HEK293 (cell line): ENCODE results near the gene SKAP1.

Experiments
- CTCF ChIA-PET: fragments of 350-600 bp; formaldehyde crosslinking; extraction: SDS; loops from one replicate; lab custom pipeline; 2021; ENCODE audit warnings: antibody characterized with exemption; lab: Yijun Ruan, JAX
- POLR2A ChIA-PET: fragments of 300-600 bp; formaldehyde crosslinking; extraction: SDS; loops from one replicate; lab custom pipeline; 2020; ENCODE audit warnings: antibody characterized with exemption, inconsistent platforms; lab: Yijun Ruan, JAX
- H3K27ac ChIP-seq: fragments of 200-500 bp; sonication (Bioruptor generic); 2 replicates; pipeline ENCODE4 v1.5.1; 2014; ENCODE audit warnings: low read depth, low read length, control low read depth, inconsistent platforms; ENCODE audit errors: extremely low read depth
- H3K36me3 ChIP-seq, 2 experiments: fragments of 200-500 bp in 1 of 2; sonication (Bioruptor generic) in 1 of 2; 1 replicate in 1 of 2; 2 replicates in 1 of 2; pipeline ENCODE4 v1.5.1; 2014 to 2017; ENCODE audit warnings: inconsistent platforms in 2 of 2, low read length in 2 of 2; ENCODE audit not compliant: control insufficient read depth in 2 of 2, insufficient read depth in 1 of 2
- H3K4me1 ChIP-seq: fragments of 200-500 bp; sonication (Bioruptor generic); 2 replicates; pipeline ENCODE4 v1.5.1; 2014; ENCODE audit warnings: mild to moderate bottlenecking, low read length, inconsistent platforms; ENCODE audit not compliant: control insufficient read depth, insufficient read depth
- H3K4me3 ChIP-seq: 2 replicates; pipeline ENCODE4 v1.5.1; 2011; ENCODE audit warnings: low read depth, mild to moderate bottlenecking, control low read depth, low read length, moderate library complexity
- H3K9me3 ChIP-seq: fragments of 200-500 bp; sonication (Bioruptor generic); 2 replicates; pipeline ENCODE4 v1.5.1; 2014; ENCODE audit warnings: low read depth, low read length, inconsistent platforms; ENCODE audit not compliant: control insufficient read depth, insufficient read depth
- GLI4 ChIP-seq: fragments of 450-650 bp; formaldehyde crosslinking; IDR thresholded peaks from 2 replicates; pipeline ENCODE4 v1.5.1; 2016; ENCODE audit warnings: missing biosample characterization, missing genetic modification characterization
- HOXA7 ChIP-seq: sonication (generic); formaldehyde crosslinking; IDR thresholded peaks from 2 replicates; pipeline ENCODE4 v1.8.1; 2022; ENCODE audit warnings: missing genetic modification reagents, borderline replicate concordance
- KLF10 ChIP-seq: fragments of 450-650 bp; IDR thresholded peaks from 2 replicates; pipeline ENCODE4 v1.5.1; 2018; ENCODE audit warnings: missing biosample characterization, mild to moderate bottlenecking, missing genetic modification characterization
- MZF1 ChIP-seq: fragments of 450-650 bp; formaldehyde crosslinking; IDR thresholded peaks from 2 replicates; pipeline ENCODE4 v1.5.1; 2017; ENCODE audit warnings: missing biosample characterization, missing genetic modification characterization, borderline replicate concordance
- SP2 ChIP-seq: fragments of 450-650 bp; formaldehyde crosslinking; IDR thresholded peaks from 2 replicates; pipeline ENCODE4 v1.5.1; 2016; ENCODE audit warnings: missing biosample characterization, missing genetic modification characterization
- YY1 ChIP-seq: fragments of 450-650 bp; formaldehyde crosslinking; IDR thresholded peaks from 2 replicates; pipeline ENCODE4 v1.5.1; 2018; ENCODE audit warnings: missing biosample characterization, missing genetic modification characterization
- ZBTB20 ChIP-seq: fragments of 450-650 bp; formaldehyde crosslinking; IDR thresholded peaks from 2 replicates; pipeline ENCODE4 v1.5.1; 2016; ENCODE audit warnings: missing biosample characterization, missing genetic modification characterization
- ZBTB8A ChIP-seq: fragments of 450-650 bp; formaldehyde crosslinking; IDR thresholded peaks from 2 replicates; pipeline ENCODE4 v1.5.1; 2016; ENCODE audit warnings: missing biosample characterization, missing genetic modification characterization
- ZEB2 ChIP-seq: fragments of 450-650 bp; formaldehyde crosslinking; IDR thresholded peaks from 2 replicates; pipeline ENCODE4 v1.5.1; 2016; ENCODE audit warnings: missing biosample characterization, missing genetic modification characterization
- ZFP41 ChIP-seq: fragments of 450-650 bp; formaldehyde crosslinking; IDR thresholded peaks from 2 replicates; pipeline ENCODE4 v1.5.1; 2016; ENCODE audit warnings: missing biosample characterization, missing genetic modification characterization, borderline replicate concordance
- ZFP69B ChIP-seq: fragments of 450-650 bp; formaldehyde crosslinking; IDR thresholded peaks from 2 replicates; pipeline ENCODE4 v1.5.1; 2016; ENCODE audit warnings: missing biosample characterization, missing genetic modification characterization
- ZNF16 ChIP-seq: fragments of 450-650 bp; formaldehyde crosslinking; IDR thresholded peaks from 2 replicates; pipeline ENCODE4 v1.5.1; 2016; ENCODE audit warnings: low read depth, missing biosample characterization, missing genetic modification characterization
- ZNF416 ChIP-seq: fragments of 450-650 bp; formaldehyde crosslinking; IDR thresholded peaks from 2 replicates; pipeline ENCODE4 v1.5.1; 2016; ENCODE audit warnings: missing biosample characterization, missing genetic modification characterization
- ZNF596 ChIP-seq: fragments of 450-650 bp; IDR thresholded peaks from 2 replicates; pipeline ENCODE4 v1.5.0; 2018; ENCODE audit warnings: missing biosample characterization, mild to moderate bottlenecking, missing genetic modification characterization, moderate library complexity
- ZNF624 ChIP-seq: fragments of 450-650 bp; formaldehyde crosslinking; IDR thresholded peaks from 2 replicates; pipeline ENCODE4 v1.5.1; 2017; ENCODE audit warnings: missing biosample characterization, missing genetic modification characterization
- ZNF654 ChIP-seq: fragments of 450-650 bp; formaldehyde crosslinking; IDR thresholded peaks from 2 replicates; pipeline ENCODE4 v1.5.1; 2016; ENCODE audit warnings: low read depth, missing biosample characterization, missing genetic modification characterization
- ZNF660 ChIP-seq: fragments of 450-650 bp; IDR thresholded peaks from 2 replicates; pipeline ENCODE4 v1.5.1; 2018; ENCODE audit warnings: missing biosample characterization, mild to moderate bottlenecking, missing genetic modification characterization
- ZNF785 ChIP-seq: fragments of 450-650 bp; formaldehyde crosslinking; IDR thresholded peaks from 2 replicates; pipeline ENCODE4 v1.5.1; 2016; ENCODE audit warnings: missing biosample characterization, missing genetic modification characterization
- ZNF830 ChIP-seq: fragments of 450-650 bp; IDR thresholded peaks from 2 replicates; pipeline ENCODE4 v1.5.0; 2018; ENCODE audit warnings: missing biosample characterization, missing genetic modification characterization, low read depth, mild to moderate bottlenecking, moderate library complexity
- ZXDB ChIP-seq: fragments of 450-650 bp; formaldehyde crosslinking; IDR thresholded peaks from 2 replicates; pipeline ENCODE4 v1.5.1; 2016; ENCODE audit warnings: missing biosample characterization, missing genetic modification characterization
- TF ChIP-seq, protein P1 (sequence below): fragments of 450-650 bp; IDR thresholded peaks from 2 replicates; pipeline ENCODE4 v1.5.1; 2018; ENCODE audit warnings: missing biosample characterization, missing genetic modification characterization
- TF ChIP-seq, protein P2 (sequence below): fragments of 450-650 bp; formaldehyde crosslinking; IDR thresholded peaks from 2 replicates; pipeline ENCODE4 v1.5.1; 2016; ENCODE audit warnings: missing biosample characterization, missing genetic modification characterization
- TF ChIP-seq, protein P3 (sequence below): fragments of 450-650 bp; formaldehyde crosslinking; IDR thresholded peaks from 2 replicates; pipeline ENCODE4 v1.5.1; 2016; ENCODE audit warnings: missing biosample characterization, missing genetic modification characterization
- TF ChIP-seq, protein P4 (sequence below): fragments of 450-650 bp; formaldehyde crosslinking; IDR thresholded peaks from 2 replicates; pipeline ENCODE4 v1.5.1; 2016; ENCODE audit warnings: missing biosample characterization, missing genetic modification characterization
- TF ChIP-seq, protein P5 (sequence below): fragments of 450-650 bp; formaldehyde crosslinking; IDR thresholded peaks from 2 replicates; pipeline ENCODE4 v1.5.1; 2017; ENCODE audit warnings: missing biosample characterization, missing genetic modification characterization
- TF ChIP-seq, protein P6 (sequence below): fragments of 450-650 bp; formaldehyde crosslinking; IDR thresholded peaks from 2 replicates; pipeline ENCODE4 v1.5.1; 2016; ENCODE audit warnings: missing biosample characterization, missing genetic modification characterization

SKAP1 gene

DNA sequence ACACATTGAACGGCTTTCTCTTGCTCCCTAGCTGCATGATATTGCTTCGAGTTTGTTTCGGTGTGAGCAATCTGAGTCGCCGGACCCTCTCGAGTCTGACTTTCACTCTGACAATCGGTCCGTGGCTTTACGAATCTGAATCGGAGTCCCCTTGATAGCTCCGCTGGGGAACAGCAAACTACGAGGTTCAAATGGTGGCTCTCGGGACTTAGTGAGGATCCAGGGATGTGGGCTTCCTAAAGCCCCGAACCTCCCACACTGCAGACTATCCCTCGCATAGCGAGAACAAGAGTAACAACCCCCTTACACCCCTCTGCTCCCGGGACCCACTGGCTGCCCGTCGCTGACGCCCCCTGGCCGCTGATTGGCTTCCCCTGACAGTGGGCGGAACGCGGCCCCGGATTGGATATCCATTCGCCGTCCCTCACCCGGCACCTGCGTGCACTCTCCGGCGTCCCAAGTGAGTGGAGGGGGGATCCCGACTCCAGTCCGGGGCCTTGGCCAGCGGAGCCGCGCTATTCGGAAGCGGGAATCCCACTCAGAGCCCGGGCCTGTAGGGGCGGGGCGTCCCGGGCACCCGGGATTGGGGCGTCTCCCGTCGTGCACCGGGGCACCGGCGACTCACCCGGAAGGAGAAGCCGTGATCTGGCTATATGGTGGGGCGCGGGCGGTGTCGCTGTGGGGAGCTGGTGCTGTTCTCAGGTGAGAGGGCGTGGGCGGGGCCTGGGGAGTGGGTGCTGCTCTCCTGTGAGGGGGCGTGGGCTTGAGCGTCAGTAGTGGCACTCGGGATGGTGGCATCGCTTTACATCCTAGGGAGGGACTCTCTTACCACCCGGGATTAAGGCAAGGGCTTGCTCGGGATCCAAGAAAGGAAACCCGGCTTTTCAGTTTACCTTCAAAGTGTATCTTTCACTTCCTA lies 322.6 kb downstream of the SKAP1 start, which contains the start of gene SNX11:
SNX11 (plus strand) TSS at position 630 of the 919 bp plus-strand sequence. CDS start 4,278 bp downstream, outside the sequence.
- ChIA-PET POLR2A (interaction anchor here (0.5 to 2.3 kb wide), 21 partner anchors 9 to 519 kb away, joined by 3 to 20 read pairs (median 4); partner anchors contain the start of genes HOXB9, LRRC46, MRPL10 and NFE2L1), CTCF (interaction anchor here (0.6 to 3.4 kb wide), 14 partner anchors 10 to 263 kb away, joined by 3 to 15 read pairs (median 5); partner anchors contain the start of gene CDK5RAP3)
- peak within 1 kb of the TSS; percentile 81 for H3K4me3 ChIP-seq
- peaks cover 8% of the 10 kb centered on the region for H3K4me1 ChIP-seq
- H3K36me3 ChIP-seq: no peaks in the 10 kb centered on the region
- H3K9me3 ChIP-seq: no peaks in the 10 kb centered on the region
- peak within 1 kb of the TSS; percentile 87 for H3K27ac ChIP-seq
- TF ChIP-seq ZBTB20 (tag by site-specific recombination) (peak; percentile 100), ZNF624 (tag by site-specific recombination) (no peak), SP2 (tag by site-specific recombination) (peak; percentile 97), ZEB2 (tag by site-specific recombination) (peak; percentile 94), ZFP69B (tag by site-specific recombination) (peak; percentile 95), ZNF830 (tag by site-specific recombination) (no peak), ZBTB8A (peak; percentile 92), GLI4 (tag by site-specific recombination) (no peak), ZNF654 (no peak), YY1 (0 out of 2 replicates have a peak, but pooled peaks have one; percentile 22), ZXDB (peak; percentile 71), ZNF416 (no peak), KLF10 (tag by site-specific recombination) (peak; percentile 66; the same call in 1 of the 2 replicates), ZNF596 (no peak), MZF1 (peak; percentile 29; the same call in 1 of the 2 replicates), ZNF16 (tag by site-specific recombination) (no peak), ZFP41 (tag by site-specific recombination) (no peak), ZNF660 (no peak), HOXA7 (CRISPR knock-in tag) (no peak), ZNF785 (tag by site-specific recombination) (no peak)
- TF ChIP-seq, protein P1, sequence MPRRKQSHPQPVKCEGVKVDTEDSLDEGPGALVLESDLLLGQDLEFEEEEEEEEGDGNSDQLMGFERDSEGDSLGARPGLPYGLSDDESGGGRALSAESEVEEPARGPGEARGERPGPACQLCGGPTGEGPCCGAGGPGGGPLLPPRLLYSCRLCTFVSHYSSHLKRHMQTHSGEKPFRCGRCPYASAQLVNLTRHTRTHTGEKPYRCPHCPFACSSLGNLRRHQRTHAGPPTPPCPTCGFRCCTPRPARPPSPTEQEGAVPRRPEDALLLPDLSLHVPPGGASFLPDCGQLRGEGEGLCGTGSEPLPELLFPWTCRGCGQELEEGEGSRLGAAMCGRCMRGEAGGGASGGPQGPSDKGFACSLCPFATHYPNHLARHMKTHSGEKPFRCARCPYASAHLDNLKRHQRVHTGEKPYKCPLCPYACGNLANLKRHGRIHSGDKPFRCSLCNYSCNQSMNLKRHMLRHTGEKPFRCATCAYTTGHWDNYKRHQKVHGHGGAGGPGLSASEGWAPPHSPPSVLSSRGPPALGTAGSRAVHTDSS (tag by site-specific recombination): no peak; the same call in 1 of the 2 replicates
- TF ChIP-seq, protein P2, sequence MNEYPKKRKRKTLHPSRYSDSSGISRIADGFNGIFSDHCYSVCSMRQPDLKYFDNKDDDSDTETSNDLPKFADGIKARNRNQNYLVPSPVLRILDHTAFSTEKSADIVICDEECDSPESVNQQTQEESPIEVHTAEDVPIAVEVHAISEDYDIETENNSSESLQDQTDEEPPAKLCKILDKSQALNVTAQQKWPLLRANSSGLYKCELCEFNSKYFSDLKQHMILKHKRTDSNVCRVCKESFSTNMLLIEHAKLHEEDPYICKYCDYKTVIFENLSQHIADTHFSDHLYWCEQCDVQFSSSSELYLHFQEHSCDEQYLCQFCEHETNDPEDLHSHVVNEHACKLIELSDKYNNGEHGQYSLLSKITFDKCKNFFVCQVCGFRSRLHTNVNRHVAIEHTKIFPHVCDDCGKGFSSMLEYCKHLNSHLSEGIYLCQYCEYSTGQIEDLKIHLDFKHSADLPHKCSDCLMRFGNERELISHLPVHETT (tag by site-specific recombination): peak; percentile 61; the same call in 1 of the 2 replicates
- TF ChIP-seq, protein P3, sequence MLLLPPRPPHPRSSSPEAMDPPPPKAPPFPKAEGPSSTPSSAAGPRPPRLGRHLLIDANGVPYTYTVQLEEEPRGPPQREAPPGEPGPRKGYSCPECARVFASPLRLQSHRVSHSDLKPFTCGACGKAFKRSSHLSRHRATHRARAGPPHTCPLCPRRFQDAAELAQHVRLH (tag by site-specific recombination): 0 out of 2 replicates have a peak, but pooled peaks have one; percentile 11
- TF ChIP-seq, protein P4, sequence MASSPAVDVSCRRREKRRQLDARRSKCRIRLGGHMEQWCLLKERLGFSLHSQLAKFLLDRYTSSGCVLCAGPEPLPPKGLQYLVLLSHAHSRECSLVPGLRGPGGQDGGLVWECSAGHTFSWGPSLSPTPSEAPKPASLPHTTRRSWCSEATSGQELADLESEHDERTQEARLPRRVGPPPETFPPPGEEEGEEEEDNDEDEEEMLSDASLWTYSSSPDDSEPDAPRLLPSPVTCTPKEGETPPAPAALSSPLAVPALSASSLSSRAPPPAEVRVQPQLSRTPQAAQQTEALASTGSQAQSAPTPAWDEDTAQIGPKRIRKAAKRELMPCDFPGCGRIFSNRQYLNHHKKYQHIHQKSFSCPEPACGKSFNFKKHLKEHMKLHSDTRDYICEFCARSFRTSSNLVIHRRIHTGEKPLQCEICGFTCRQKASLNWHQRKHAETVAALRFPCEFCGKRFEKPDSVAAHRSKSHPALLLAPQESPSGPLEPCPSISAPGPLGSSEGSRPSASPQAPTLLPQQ (tag by site-specific recombination): peak; percentile 94
- TF ChIP-seq, protein P5, sequence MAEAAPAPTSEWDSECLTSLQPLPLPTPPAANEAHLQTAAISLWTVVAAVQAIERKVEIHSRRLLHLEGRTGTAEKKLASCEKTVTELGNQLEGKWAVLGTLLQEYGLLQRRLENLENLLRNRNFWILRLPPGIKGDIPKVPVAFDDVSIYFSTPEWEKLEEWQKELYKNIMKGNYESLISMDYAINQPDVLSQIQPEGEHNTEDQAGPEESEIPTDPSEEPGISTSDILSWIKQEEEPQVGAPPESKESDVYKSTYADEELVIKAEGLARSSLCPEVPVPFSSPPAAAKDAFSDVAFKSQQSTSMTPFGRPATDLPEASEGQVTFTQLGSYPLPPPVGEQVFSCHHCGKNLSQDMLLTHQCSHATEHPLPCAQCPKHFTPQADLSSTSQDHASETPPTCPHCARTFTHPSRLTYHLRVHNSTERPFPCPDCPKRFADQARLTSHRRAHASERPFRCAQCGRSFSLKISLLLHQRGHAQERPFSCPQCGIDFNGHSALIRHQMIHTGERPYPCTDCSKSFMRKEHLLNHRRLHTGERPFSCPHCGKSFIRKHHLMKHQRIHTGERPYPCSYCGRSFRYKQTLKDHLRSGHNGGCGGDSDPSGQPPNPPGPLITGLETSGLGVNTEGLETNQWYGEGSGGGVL (tag by site-specific recombination): peak; percentile 96
- TF ChIP-seq, protein P6, sequence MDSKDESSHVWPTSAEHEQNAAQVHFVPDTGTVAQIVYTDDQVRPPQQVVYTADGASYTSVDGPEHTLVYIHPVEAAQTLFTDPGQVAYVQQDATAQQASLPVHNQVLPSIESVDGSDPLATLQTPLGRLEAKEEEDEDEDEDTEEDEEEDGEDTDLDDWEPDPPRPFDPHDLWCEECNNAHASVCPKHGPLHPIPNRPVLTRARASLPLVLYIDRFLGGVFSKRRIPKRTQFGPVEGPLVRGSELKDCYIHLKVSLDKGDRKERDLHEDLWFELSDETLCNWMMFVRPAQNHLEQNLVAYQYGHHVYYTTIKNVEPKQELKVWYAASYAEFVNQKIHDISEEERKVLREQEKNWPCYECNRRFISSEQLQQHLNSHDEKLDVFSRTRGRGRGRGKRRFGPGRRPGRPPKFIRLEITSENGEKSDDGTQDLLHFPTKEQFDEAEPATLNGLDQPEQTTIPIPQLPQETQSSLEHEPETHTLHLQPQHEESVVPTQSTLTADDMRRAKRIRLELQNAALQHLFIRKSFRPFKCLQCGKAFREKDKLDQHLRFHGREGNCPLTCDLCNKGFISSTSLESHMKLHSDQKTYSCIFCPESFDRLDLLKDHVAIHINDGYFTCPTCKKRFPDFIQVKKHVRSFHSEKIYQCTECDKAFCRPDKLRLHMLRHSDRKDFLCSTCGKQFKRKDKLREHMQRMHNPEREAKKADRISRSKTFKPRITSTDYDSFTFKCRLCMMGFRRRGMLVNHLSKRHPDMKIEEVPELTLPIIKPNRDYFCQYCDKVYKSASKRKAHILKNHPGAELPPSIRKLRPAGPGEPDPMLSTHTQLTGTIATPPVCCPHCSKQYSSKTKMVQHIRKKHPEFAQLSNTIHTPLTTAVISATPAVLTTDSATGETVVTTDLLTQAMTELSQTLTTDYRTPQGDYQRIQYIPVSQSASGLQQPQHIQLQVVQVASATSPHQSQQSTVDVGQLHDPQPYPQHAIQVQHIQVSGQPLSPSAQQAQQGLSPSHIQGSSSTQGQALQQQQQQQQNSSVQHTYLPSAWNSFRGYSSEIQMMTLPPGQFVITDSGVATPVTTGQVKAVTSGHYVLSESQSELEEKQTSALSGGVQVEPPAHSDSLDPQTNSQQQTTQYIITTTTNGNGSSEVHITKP: peak; percentile 97
